Measurements from ENCODE around the gene U2AF2. TPM values are rescaled to one million over a fixed set of nuclear protein-coding genes. Genes with fewer than 3 reads are reported as not detected.
A peak's percentile ranks its signal among the peaks of the same experiment; 100 is the strongest.

U2AF2 gene
- total RNA-seq, 4 donors from 2014 or later: 80.4 to 122 (median 104) TPM

- Histone ChIP-seq H3K27me3 (no peaks in the 10 kb centered on the region), H3K36me3 (peaks cover 8 to 43% (median 30%) of the 10 kb centered on the region in 4 donors), H3K27ac (replicated peaks in 1 of 4) (no peak overlapping the region), H3K4me3 (no peak overlapping the region), H3K4me1 (peaks cover 0 to 8% (median 2%) of the 10 kb centered on the region in 4 donors), H3K9me3 (no peaks in the 10 kb centered on the region)
- 86% methylated on average over 10 of the region's 13 CpGs for WGBS
- no peak for DNase-seq (ENCODE audit: extremely low spot score)
- intact Hi-C loops (cut with DNase I): no loop called here
- no peak for TF ChIP-seq POLR2AphosphoS5 (IDR thresholded peaks at IDR 0.05)
These were observed 47.3 kb downstream of the U2AF2 start for GRCh38 chr19:55702131-55702627.

GRCh38 chr19:55703790-55704215, 49.0 kb downstream of the U2AF2 start:
- Histone ChIP-seq H3K4me3 (no peak overlapping the region), H3K4me1 (peaks cover 0 to 8% (median 2%) of the 10 kb centered on the region in 4 donors), H3K36me3 (peaks cover 4 to 27% (median 18%) of the 10 kb centered on the region in 4 donors), H3K9me3 (no peaks in the 10 kb centered on the region), H3K27ac (replicated peaks in 1 of 4) (no peak overlapping the region), H3K27me3 (no peaks in the 10 kb centered on the region)
- DNase-seq (ENCODE audit: extremely low spot score): no peak
- intact Hi-C loops (cut with DNase I): no loop called here
- 39% methylated on average over 27 of the region's 38 CpGs for WGBS
- TF ChIP-seq POLR2A (IDR thresholded peaks at IDR 0.05; ENCODE audit: low read depth): no peak
- peak in 1 of 2 donors; percentile 30 for TF ChIP-seq POLR2AphosphoS5 (IDR thresholded peaks at IDR 0.05)
- TF ChIP-seq CTCF (IDR thresholded peaks at IDR 0.05): peak; percentile 59 to 95 (median 72)
- no peak for TF ChIP-seq EP300 (IDR thresholded peaks at IDR 0.05)

GRCh38 chr19:55704494-55705245, 49.8 kb downstream of the U2AF2 start:
- Histone ChIP-seq H3K27ac (replicated peaks in 1 of 4) (no peak overlapping the region), H3K9me3 (no peaks in the 10 kb centered on the region), H3K4me3 (no peak overlapping the region), H3K4me1 (peaks cover 0 to 8% (median 2%) of the 10 kb centered on the region in 4 donors), H3K36me3 (peaks cover 0 to 19% (median 14%) of the 10 kb centered on the region in 4 donors), H3K27me3 (no peaks in the 10 kb centered on the region)
- 93% methylated on average over 15 of the region's 15 CpGs for WGBS
- no peak for DNase-seq (ENCODE audit: extremely low spot score)
- TF ChIP-seq EP300 (IDR thresholded peaks at IDR 0.05) (no peak), CTCF (IDR thresholded peaks at IDR 0.05) (no peak), POLR2A (IDR thresholded peaks at IDR 0.05; ENCODE audit: low read depth) (no peak), POLR2AphosphoS5 (IDR thresholded peaks at IDR 0.05) (peak in 1 of 2 donors; percentile 11)
- intact Hi-C loops (cut with DNase I): no loop called here

- no peak overlapping the region for H3K4me3 ChIP-seq
- H3K27ac ChIP-seq (replicated peaks in 1 of 4): no peak overlapping the region
- no peak for DNase-seq (ENCODE audit: extremely low spot score)
- WGBS: 83% methylated on average over 3 of the region's 3 CpGs
- intact Hi-C loops (cut with DNase I): no loop called here
- H3K9me3 ChIP-seq: no peaks in the 10 kb centered on the region
- no peak for TF ChIP-seq POLR2AphosphoS5 (IDR thresholded peaks at IDR 0.05)
- no peak for TF ChIP-seq POLR2A (IDR thresholded peaks at IDR 0.05; ENCODE audit: low read depth)
- TF ChIP-seq CTCF (IDR thresholded peaks at IDR 0.05): no peak
- TF ChIP-seq EP300 (IDR thresholded peaks at IDR 0.05): no peak
- H3K36me3 ChIP-seq: peaks cover 0 to 12% (median 5%) of the 10 kb centered on the region in 4 donors
- H3K27me3 ChIP-seq: no peaks in the 10 kb centered on the region
- peaks cover 0 to 8% (median 2%) of the 10 kb centered on the region in 4 donors for H3K4me1 ChIP-seq
These were observed 51.1 kb downstream of the U2AF2 start for GRCh38 chr19:55705972-55706371.

- no peaks in the 10 kb centered on the region for H3K4me1 ChIP-seq
- intact Hi-C loops (cut with DNase I): no loop called here
- no peaks in the 10 kb centered on the region for H3K9me3 ChIP-seq
- 84% methylated on average over 14 of the region's 18 CpGs for WGBS
- TF ChIP-seq EP300 (IDR thresholded peaks at IDR 0.05) (no peak), POLR2AphosphoS5 (IDR thresholded peaks at IDR 0.05) (no peak), POLR2A (IDR thresholded peaks at IDR 0.05; ENCODE audit: low read depth) (no peak), CTCF (IDR thresholded peaks at IDR 0.05) (no peak)
- H3K27me3 ChIP-seq: peaks cover 0 to 15% (median 0%) of the 10 kb centered on the region in 4 donors
- H3K36me3 ChIP-seq: no peaks in the 10 kb centered on the region
- no peak overlapping the region for H3K27ac ChIP-seq (replicated peaks in 1 of 4)
- no peak for DNase-seq (ENCODE audit: extremely low spot score)
- H3K4me3 ChIP-seq: no peak overlapping the region
These were observed 56.9 kb downstream of the U2AF2 start for GRCh38 chr19:55711719-55712118.
